CD14-positive monocyte (primary cell): ENCODE measurements around the gene ATP1B2. TPM values are rescaled to one million over a fixed set of nuclear protein-coding genes. Genes with fewer than 3 reads are reported as not detected.

Source experiments
- DNase-seq, 3 donors: peaks; one replicate each; pipeline ENCODE4 v3.0.0-alpha.2; 2011 to 2022
- H2AFZ ChIP-seq: 2 replicates; pipeline ENCODE4 v1.6.0; 2012; ENCODE audit warnings: mild to moderate bottlenecking, low read depth, low read length, inconsistent platforms; ENCODE audit not compliant: insufficient read depth, poor library complexity, severe bottlenecking
- H3K27ac ChIP-seq, 2 donors: 1 replicate in 1 of 2; 2 replicates in 1 of 2; pipeline ENCODE4 v1.5.1; 2012 to 2013; ENCODE audit warnings: low read length in 2 of 2, control low read depth in 1 of 2, inconsistent platforms in 1 of 2, low read depth in 1 of 2, mild to moderate bottlenecking in 1 of 2
- H3K27me3 ChIP-seq, 2 donors: one replicate each; pipeline versions ENCODE4 v1.6.0 to v1.6.1; 2011 to 2013; ENCODE audit warnings: low read length in 2 of 2; ENCODE audit not compliant: control insufficient read depth in 2 of 2, insufficient read depth in 2 of 2
- H3K36me3 ChIP-seq, 2 donors: replicated peaks in 1 of 2; 1 replicate in 1 of 2; 2 replicates in 1 of 2; pipeline versions ENCODE4 v1.5.1 to v1.6.1; 2012 to 2013; ENCODE audit warnings: low read length in 2 of 2, control low read depth in 1 of 2, inconsistent platforms in 1 of 2, mild to moderate bottlenecking in 1 of 2; ENCODE audit not compliant: insufficient read depth in 2 of 2, control insufficient read depth in 1 of 2
- H3K4me1 ChIP-seq, 2 donors: 1 replicate in 1 of 2; 2 replicates in 1 of 2; pipeline versions ENCODE4 v1.5.1 to v1.6.1; 2012 to 2013; ENCODE audit warnings: low read length in 2 of 2, control low read depth in 1 of 2, inconsistent platforms in 1 of 2, mild to moderate bottlenecking in 1 of 2, moderate library complexity in 1 of 2; ENCODE audit not compliant: insufficient read depth in 2 of 2, control insufficient read depth in 1 of 2
- H3K4me2 ChIP-seq: replicated peaks from 2 replicates; pipeline ENCODE3; 2012; ENCODE audit warnings: low read length, moderate library complexity, mild to moderate bottlenecking; ENCODE audit not compliant: poor library complexity, severe bottlenecking; ENCODE audit errors: extremely low read depth
- H3K4me3 ChIP-seq, 3 experiments: fragments of 200-600 bp in 1 of 3; sonication (generic) in 1 of 3; replicated peaks in 1 of 3; 1 replicate in 2 of 3; 2 replicates in 1 of 3; pipeline ENCODE4 v1.5.1; 2011 to 2013; ENCODE audit warnings: low read length in 3 of 3, mild to moderate bottlenecking in 3 of 3, control low read depth in 2 of 3, low read depth in 2 of 3, inconsistent platforms in 1 of 3, moderate library complexity in 1 of 3
- H3K79me2 ChIP-seq: 2 replicates; pipeline ENCODE4 v1.6.0; 2012; ENCODE audit warnings: mild to moderate bottlenecking, control low read depth, inconsistent platforms, low read length, moderate library complexity; ENCODE audit not compliant: insufficient read depth
- H3K9ac ChIP-seq: 2 replicates; pipeline ENCODE4 v1.6.0; 2017; ENCODE audit warnings: low read length, mild to moderate bottlenecking; ENCODE audit not compliant: insufficient read depth, poor library complexity, severe bottlenecking
- H3K9me3 ChIP-seq, 2 donors: replicated peaks in 1 of 2; 1 replicate in 1 of 2; 2 replicates in 1 of 2; pipeline versions ENCODE4 v1.5.1 to v1.6.1; 2012 to 2013; ENCODE audit warnings: low read length in 2 of 2, control low read depth in 1 of 2; ENCODE audit not compliant: control insufficient read depth in 1 of 2, insufficient read depth in 1 of 2
- H4K20me1 ChIP-seq: 2 replicates; pipeline ENCODE4 v1.6.0; 2012; ENCODE audit warnings: mild to moderate bottlenecking, low read length, control low read depth, moderate library complexity; ENCODE audit not compliant: insufficient read depth
- H3K27ac Mint-ChIP-seq, 7 donors: one replicate each; pipeline ENCODE4 v1.8.0; 2020; ENCODE audit warnings: mild to moderate bottlenecking in 7 of 7, mixed read lengths in 7 of 7, moderate library complexity in 6 of 7, inconsistent platforms in 2 of 7
- H3K27me3 Mint-ChIP-seq, 3 donors: one replicate each; pipeline ENCODE4 v1.8.0; 2021 to 2022; ENCODE audit warnings: low read depth in 3 of 3, mild to moderate bottlenecking in 3 of 3, mixed read lengths in 3 of 3, moderate library complexity in 3 of 3, inconsistent platforms in 1 of 3
- H3K36me3 Mint-ChIP-seq, 2 donors: one replicate each; pipeline ENCODE4 v1.8.0; 2020; ENCODE audit warnings: mixed read lengths in 2 of 2, inconsistent platforms in 1 of 2, mild to moderate bottlenecking in 1 of 2
- H3K4me1 Mint-ChIP-seq: one replicate; pipeline ENCODE4 v1.8.0; 2020; ENCODE audit warnings: mild to moderate bottlenecking, mixed read lengths
- H3K4me3 Mint-ChIP-seq, 2 donors: one replicate each; pipeline ENCODE4 v1.8.0; 2020; ENCODE audit warnings: mild to moderate bottlenecking in 2 of 2, mixed read lengths in 2 of 2, moderate library complexity in 1 of 2
- H3K9me3 Mint-ChIP-seq, 7 donors: one replicate each; pipeline ENCODE4 v1.8.0; 2020 to 2022; ENCODE audit warnings: mixed read lengths in 7 of 7, mild to moderate bottlenecking in 6 of 7, moderate library complexity in 6 of 7, inconsistent platforms in 2 of 7
- WGBS: methylation state at CpG from one replicate; pipeline ENCODE4 v1.1.5; 2013; ENCODE audit warnings: missing lambda C conversion rate; ENCODE audit not compliant: insufficient coverage; 5-methylcytosine and 5-hydroxymethylcytosine counted together
- intact Hi-C, 2 donors: fragments of 100-400 bp; cut with micrococcal nuclease; formaldehyde crosslinking; loops; one replicate each; pipeline versions ENCODE4 v1.15.0 to v1.15.1; 2023
- polyA plus RNA-seq, 3 donors: library from polyadenylated mRNA; depleted of rRNA in 1 of 3; unstranded in 2 of 3; stranded (reverse) in 1 of 3; fragments of 300-500 nt in 2 of 3; fragments of >200 nt in 1 of 3; fragmentation: Illumina TruSeq in 2 of 3; gene quantifications; 1 replicate in 2 of 3; 2 replicates in 1 of 3; pipeline ENCODE4 v1.2.3, GENCODE V29; 2012 to 2021
- TF ChIP-seq, protein P1 (sequence below): fragments of 200-600 bp; IDR thresholded peaks from one replicate; pipeline ENCODE4 v1.8.0; 2022; ENCODE audit warnings: antibody characterized with exemption, mild to moderate bottlenecking

ATP1B2 gene
- polyA plus RNA-seq, 3 donors: 0.07 TPM; not detected in 2

DNA sequence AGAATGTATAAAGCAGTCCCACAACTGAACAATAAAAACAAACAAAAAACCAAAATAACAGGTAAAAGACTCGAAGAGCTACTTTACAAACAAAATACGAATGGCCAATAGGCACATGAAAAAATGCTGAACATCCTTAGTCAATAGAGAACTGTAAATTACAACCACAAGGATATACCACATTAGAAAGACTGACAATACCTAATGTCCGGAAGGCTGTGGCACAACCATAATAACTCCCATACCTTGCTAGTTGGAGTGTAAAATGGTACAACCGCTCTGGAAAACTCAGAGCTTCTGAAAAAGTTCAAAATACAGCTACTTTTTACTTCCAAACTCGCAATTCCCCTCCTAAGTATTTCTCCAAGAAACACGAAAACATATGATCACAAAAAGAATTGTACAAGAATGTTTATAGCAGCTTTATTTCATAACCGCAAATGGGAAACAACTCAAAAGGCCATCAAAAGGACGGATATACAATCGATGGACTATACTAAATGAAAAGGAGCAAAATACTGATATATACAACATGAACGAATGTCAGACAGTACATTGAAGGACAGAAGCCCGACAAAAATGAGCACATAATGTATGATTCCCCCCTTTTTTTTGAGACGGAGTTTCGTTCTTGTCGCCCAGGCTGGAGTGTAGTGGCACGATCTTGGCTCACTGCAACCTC lies 34.3 kb downstream of the ATP1B2 start:
- Histone ChIP-seq H3K4me1 (peaks cover 24 to 35% of the 10 kb centered on the region in 2 donors), H3K27ac (peak overlapping the region; percentile 100), H2AFZ (no peak overlapping the region), H3K36me3 (no peaks in the 10 kb centered on the region), H3K9ac (peak overlapping the region; percentile 99), H4K20me1 (peaks cover 24% of the 10 kb centered on the region), H3K27me3 (no peaks in the 10 kb centered on the region), H3K4me2 (peak overlapping the region; percentile 77), H3K79me2 (peaks cover 70% of the 10 kb centered on the region), H3K9me3 (no peaks in the 10 kb centered on the region), H3K4me3 (peak overlapping the region in 2 of 3 experiments; percentile 85 to 99)
- H3K9me3 Mint-ChIP-seq: peaks cover 0 to 2% (median 0%) of the 10 kb centered on the region in 7 donors
- peak overlapping the region; percentile 99 to 100 (median 100) for H3K27ac Mint-ChIP-seq
- H3K4me3 Mint-ChIP-seq: peak overlapping the region; percentile 96 to 100
- intact Hi-C loops: loop anchor here (5.0 to 10.0 kb wide), 6 partner anchors 58 to 380 kb away; partner anchors contain the start of genes SAT2 (in 2 of the 2), EIF5A (in 1 of the 2), FGF11 (in 1 of the 2) and TMEM102 (in 1 of the 2)
- TF ChIP-seq, protein P1, sequence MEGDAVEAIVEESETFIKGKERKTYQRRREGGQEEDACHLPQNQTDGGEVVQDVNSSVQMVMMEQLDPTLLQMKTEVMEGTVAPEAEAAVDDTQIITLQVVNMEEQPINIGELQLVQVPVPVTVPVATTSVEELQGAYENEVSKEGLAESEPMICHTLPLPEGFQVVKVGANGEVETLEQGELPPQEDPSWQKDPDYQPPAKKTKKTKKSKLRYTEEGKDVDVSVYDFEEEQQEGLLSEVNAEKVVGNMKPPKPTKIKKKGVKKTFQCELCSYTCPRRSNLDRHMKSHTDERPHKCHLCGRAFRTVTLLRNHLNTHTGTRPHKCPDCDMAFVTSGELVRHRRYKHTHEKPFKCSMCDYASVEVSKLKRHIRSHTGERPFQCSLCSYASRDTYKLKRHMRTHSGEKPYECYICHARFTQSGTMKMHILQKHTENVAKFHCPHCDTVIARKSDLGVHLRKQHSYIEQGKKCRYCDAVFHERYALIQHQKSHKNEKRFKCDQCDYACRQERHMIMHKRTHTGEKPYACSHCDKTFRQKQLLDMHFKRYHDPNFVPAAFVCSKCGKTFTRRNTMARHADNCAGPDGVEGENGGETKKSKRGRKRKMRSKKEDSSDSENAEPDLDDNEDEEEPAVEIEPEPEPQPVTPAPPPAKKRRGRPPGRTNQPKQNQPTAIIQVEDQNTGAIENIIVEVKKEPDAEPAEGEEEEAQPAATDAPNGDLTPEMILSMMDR: no peak
- no peak for DNase-seq
- peaks cover 7 to 15% of the 10 kb centered on the region in 2 donors for H3K36me3 Mint-ChIP-seq
- peaks cover 32% of the 10 kb centered on the region for H3K4me1 Mint-ChIP-seq
- no peaks in the 10 kb centered on the region for H3K27me3 Mint-ChIP-seq
- 70% methylated on average over 2 of the region's 15 CpGs for WGBS

DNA sequence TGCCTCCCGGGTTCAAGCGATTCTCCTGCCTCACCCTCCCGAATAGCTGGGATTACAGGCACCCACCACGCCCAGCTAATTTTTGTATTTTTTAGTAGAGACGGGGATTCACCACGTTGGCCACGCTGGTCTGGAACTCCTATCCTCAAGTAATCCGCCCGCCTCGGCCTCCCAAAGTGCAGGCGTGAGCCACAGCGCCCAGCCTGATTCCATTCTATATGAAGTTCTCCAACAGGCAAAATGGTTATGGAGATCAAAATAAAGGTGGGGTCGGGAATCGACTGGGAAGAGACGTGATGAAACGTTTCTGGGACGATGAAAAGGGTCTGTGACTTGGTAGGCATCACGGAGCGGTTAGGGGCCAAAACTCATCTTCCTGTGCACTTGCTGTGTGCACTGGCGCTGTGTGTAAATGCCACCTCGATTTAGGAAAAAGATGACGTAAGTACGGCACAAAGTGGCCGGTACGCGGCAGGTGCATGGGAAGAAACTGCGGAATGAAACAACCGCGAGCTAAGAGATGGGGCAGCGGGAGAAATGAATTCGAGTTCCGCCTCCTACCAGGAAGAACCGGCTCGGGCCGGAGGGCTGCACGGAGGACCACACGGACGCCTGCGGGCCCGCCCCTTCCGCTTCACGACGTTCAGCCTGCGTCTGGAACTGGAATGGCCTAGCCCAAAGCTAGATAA lies 35.0 kb downstream of the ATP1B2 start:
- H2AFZ ChIP-seq: peak overlapping the region; percentile 82
- Mint-ChIP-seq H3K27me3 (no peaks in the 10 kb centered on the region), H3K27ac (peak overlapping the region; percentile 99 to 100 (median 100)), H3K36me3 (peaks cover 10 to 19% of the 10 kb centered on the region in 2 donors), H3K4me1 (peaks cover 32% of the 10 kb centered on the region), H3K9me3 (peaks cover 0 to 2% (median 0%) of the 10 kb centered on the region in 7 donors), H3K4me3 (peak overlapping the region; percentile 96 to 100)
- no peaks in the 10 kb centered on the region for H3K27me3 ChIP-seq
- peak overlapping the region; percentile 99 for H3K9ac ChIP-seq
- peaks cover 18% of the 10 kb centered on the region for H4K20me1 ChIP-seq
- H3K36me3 ChIP-seq: no peaks in the 10 kb centered on the region
- no peaks in the 10 kb centered on the region for H3K9me3 ChIP-seq
- H3K4me1 ChIP-seq: peaks cover 24 to 35% of the 10 kb centered on the region in 2 donors
- WGBS: 8% methylated on average over 38 of the region's 44 CpGs
- TF ChIP-seq, protein P1: no peak
- intact Hi-C loops: loop anchor here (2.0 to 10.0 kb wide), 8 partner anchors 58 to 381 kb away; partner anchors contain the start of genes SAT2 (in 2 of the 2), CD68 (in 1 of the 2), EIF5A (in 1 of the 2) and FGF11 (in 1 of the 2)
- H3K4me3 ChIP-seq: peak overlapping the region; percentile 85 to 99 (median 99)
- peak overlapping the region; percentile 100 for H3K27ac ChIP-seq
- H3K4me2 ChIP-seq: peak overlapping the region; percentile 77
- peaks cover 66% of the 10 kb centered on the region for H3K79me2 ChIP-seq
- peak; percentile 93 to 95 (median 94) for DNase-seq
